Esophagus squamous epithelium (tissue), 5 donors: ENCODE results near the gene PREX1. TPM values are rescaled to one million over a fixed set of nuclear protein-coding genes. Genes with fewer than 3 reads are reported as not detected.
"Not testable (repeated sequence)": the region's sequence is repeated elsewhere in the genome, so short reads cannot be mapped to it uniquely, and the experiment has no call there.

ENCODE experiments used
- DNase-seq: peaks from one replicate; lab custom pipeline; 2025; lab: John Stamatoyannopoulos, UW
- H3K27ac ChIP-seq, 4 donors: fragments of 200-600 bp; sonication (generic); one replicate each; pipeline ENCODE4 v1.5.1; 2016 to 2019; ENCODE audit warnings: mild to moderate bottlenecking in 1 of 4
- H3K27me3 ChIP-seq, 4 donors: fragments of 200-600 bp; sonication (generic); 1 replicate in 3 of 4; 2 replicates in 1 of 4; pipeline versions ENCODE4 v1.5.1 to v1.6.0; 2017 to 2021; ENCODE audit warnings: antibody characterized with exemption in 1 of 4
- H3K36me3 ChIP-seq, 3 donors: fragments of 200-600 bp; sonication (generic); one replicate each; pipeline ENCODE4 v1.5.1; 2016 to 2019
- H3K4me1 ChIP-seq, 3 donors: fragments of 200-600 bp; sonication (generic); one replicate each; pipeline ENCODE4 v1.5.1; 2017 to 2019
- H3K4me3 ChIP-seq, 4 donors: fragments of 200-600 bp; sonication (generic); 1 replicate in 3 of 4; 2 replicates in 1 of 4; pipeline ENCODE4 v1.5.1; 2016 to 2019; ENCODE audit warnings: mild to moderate bottlenecking in 2 of 4, moderate library complexity in 1 of 4
- H3K9me3 ChIP-seq, 3 donors: fragments of 200-600 bp; sonication (generic); one replicate each; pipeline ENCODE4 v1.5.1; 2016 to 2019
- POLR2A ChIP-seq, 4 donors: fragments of 450-650 bp; IDR thresholded peaks; one replicate each; pipeline ENCODE4 v1.6.1; 2017; ENCODE audit warnings: antibody characterized with exemption in 4 of 4, mild to moderate bottlenecking in 4 of 4, moderate library complexity in 3 of 4
- WGBS, 2 donors: methylation state at CpG; one replicate each; pipeline ENCODE4 v1.1.5; 2018; 5-methylcytosine and 5-hydroxymethylcytosine counted together
- intact Hi-C: fragments of 100-400 bp; cut with DNase I; formaldehyde crosslinking; loops from one replicate; pipeline ENCODE4 v1.15.0; 2022
- total RNA-seq, 4 donors: library from RNA; depleted of rRNA; stranded (reverse); fragments of >200 nt; gene quantifications; one replicate each; pipeline ENCODE4 v1.1.0, GENCODE V29; 2016
- TF ChIP-seq, protein P1 (sequence below), 6 experiments: fragments of 450-650 bp in 4 of 6; fragments of 200-600 bp in 2 of 6; sonication (generic) in 2 of 6; IDR thresholded peaks; one replicate each; pipeline ENCODE4 v1.5.1; 2016 to 2019; ENCODE audit warnings: antibody characterized with exemption in 6 of 6, mild to moderate bottlenecking in 4 of 6, moderate library complexity in 4 of 6
- donor health status: DM: yes; HTN: yes; CAD: no.

Gene PREX1, protein sequence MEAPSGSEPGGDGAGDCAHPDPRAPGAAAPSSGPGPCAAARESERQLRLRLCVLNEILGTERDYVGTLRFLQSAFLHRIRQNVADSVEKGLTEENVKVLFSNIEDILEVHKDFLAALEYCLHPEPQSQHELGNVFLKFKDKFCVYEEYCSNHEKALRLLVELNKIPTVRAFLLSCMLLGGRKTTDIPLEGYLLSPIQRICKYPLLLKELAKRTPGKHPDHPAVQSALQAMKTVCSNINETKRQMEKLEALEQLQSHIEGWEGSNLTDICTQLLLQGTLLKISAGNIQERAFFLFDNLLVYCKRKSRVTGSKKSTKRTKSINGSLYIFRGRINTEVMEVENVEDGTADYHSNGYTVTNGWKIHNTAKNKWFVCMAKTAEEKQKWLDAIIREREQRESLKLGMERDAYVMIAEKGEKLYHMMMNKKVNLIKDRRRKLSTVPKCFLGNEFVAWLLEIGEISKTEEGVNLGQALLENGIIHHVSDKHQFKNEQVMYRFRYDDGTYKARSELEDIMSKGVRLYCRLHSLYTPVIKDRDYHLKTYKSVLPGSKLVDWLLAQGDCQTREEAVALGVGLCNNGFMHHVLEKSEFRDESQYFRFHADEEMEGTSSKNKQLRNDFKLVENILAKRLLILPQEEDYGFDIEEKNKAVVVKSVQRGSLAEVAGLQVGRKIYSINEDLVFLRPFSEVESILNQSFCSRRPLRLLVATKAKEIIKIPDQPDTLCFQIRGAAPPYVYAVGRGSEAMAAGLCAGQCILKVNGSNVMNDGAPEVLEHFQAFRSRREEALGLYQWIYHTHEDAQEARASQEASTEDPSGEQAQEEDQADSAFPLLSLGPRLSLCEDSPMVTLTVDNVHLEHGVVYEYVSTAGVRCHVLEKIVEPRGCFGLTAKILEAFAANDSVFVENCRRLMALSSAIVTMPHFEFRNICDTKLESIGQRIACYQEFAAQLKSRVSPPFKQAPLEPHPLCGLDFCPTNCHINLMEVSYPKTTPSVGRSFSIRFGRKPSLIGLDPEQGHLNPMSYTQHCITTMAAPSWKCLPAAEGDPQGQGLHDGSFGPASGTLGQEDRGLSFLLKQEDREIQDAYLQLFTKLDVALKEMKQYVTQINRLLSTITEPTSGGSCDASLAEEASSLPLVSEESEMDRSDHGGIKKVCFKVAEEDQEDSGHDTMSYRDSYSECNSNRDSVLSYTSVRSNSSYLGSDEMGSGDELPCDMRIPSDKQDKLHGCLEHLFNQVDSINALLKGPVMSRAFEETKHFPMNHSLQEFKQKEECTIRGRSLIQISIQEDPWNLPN (N-terminal part only)
- total RNA-seq: 10 to 100 TPM in 2 of 4 donors, 1 to 10 TPM in 2; 4.9 to 25.9 (median 8.9) TPM

DNA sequence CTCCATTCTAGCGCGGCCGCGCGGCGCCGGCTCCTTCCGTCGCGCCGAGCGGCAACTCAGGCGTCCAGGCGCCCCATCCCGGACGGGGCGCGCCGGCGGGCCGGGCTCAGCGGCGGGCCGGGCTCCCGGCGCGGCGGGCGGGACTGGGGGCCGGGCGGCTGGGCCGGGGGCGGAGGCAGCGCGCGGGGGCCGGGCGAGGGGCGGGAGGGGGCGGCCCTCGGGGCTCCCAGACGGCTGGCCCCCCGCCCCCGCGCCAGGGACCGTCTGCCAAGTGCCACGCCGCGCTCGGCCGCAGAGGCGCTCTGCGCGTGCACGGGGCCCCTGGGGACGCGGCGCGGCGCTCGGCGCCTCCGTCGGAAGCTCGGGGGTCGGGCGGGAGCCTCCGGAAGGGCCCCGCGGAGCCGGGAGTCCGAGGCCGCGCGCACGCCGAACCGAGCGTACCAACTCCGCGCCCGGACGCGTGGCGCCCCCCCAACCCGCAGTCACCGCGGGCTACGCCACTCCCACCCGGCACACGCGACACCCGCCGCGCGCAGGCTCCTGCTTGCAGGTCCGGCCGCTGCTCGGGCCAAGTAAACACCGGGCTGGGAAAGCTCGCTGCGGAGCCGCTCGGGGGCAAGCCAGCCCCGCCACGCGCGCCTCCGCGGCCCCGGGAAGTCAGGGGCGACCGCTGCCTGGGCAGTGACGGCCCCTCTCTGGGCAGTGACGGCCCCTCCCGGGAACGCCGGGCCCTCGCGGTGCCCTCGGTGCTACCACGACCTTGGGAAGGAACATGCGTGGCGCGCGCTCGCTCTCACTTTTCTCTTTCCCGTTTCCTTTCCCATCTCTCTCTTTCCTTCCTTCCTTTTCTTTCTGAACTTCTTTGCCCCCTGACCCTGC lies at the start of gene PREX1:
TSS of gene PREX1 (minus strand) at position 145 of the 879 bp plus-strand sequence. CDS start at position 6, 139 bp downstream.
- TF ChIP-seq, protein P1, sequence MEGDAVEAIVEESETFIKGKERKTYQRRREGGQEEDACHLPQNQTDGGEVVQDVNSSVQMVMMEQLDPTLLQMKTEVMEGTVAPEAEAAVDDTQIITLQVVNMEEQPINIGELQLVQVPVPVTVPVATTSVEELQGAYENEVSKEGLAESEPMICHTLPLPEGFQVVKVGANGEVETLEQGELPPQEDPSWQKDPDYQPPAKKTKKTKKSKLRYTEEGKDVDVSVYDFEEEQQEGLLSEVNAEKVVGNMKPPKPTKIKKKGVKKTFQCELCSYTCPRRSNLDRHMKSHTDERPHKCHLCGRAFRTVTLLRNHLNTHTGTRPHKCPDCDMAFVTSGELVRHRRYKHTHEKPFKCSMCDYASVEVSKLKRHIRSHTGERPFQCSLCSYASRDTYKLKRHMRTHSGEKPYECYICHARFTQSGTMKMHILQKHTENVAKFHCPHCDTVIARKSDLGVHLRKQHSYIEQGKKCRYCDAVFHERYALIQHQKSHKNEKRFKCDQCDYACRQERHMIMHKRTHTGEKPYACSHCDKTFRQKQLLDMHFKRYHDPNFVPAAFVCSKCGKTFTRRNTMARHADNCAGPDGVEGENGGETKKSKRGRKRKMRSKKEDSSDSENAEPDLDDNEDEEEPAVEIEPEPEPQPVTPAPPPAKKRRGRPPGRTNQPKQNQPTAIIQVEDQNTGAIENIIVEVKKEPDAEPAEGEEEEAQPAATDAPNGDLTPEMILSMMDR (IDR thresholded peaks at IDR 0.05): peak in 4 of 6 experiments; percentile 14 to 42 (median 38)
- TF ChIP-seq POLR2A (IDR thresholded peaks at IDR 0.05): peak in 2 of 4 donors; percentile 8 to 51

DNA sequence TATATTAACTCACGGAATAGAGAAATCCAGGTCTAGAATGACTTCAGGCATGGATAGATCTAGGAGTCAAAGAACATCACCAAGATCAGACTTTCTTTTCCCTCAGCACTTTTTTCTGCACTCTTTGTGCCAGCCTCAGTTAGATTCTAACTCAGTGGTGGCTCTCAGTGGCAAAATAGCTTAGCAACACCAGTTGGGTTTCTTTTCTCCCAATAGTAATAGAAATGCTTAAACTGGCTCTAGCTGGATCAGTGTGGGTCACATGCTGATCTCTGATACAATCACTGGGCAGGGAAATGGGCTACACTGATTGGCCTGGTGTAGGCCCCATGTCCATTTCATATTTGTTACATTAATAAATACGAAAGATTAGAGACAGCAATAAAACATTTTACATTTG lies 49.5 kb upstream of the PREX1 start:
- DNase-seq: no peak
- Histone ChIP-seq H3K27ac (no peak overlapping the region), H3K36me3 (no peaks in the 10 kb centered on the region), H3K4me1 (peaks cover 0 to 17% (median 0%) of the 10 kb centered on the region in 3 donors), H3K9me3 (no peaks in the 10 kb centered on the region), H3K4me3 (no peak overlapping the region), H3K27me3 (no peaks in the 10 kb centered on the region)
- no peak for TF ChIP-seq POLR2A (IDR thresholded peaks at IDR 0.05)
- TF ChIP-seq, protein P1 (IDR thresholded peaks at IDR 0.05): peak in 2 of 6 experiments; percentile 10 to 37
- 42 to 44% methylated on average over 2 of the region's 2 CpGs for WGBS, 2 donors
- intact Hi-C loops: no loop called here

More for the DNA sequence above, at the start of gene PREX1:
- peaks cover 23 to 77% (median 23%) of the 10 kb centered on the region in 3 donors for H3K4me1 ChIP-seq
- intact Hi-C loops: no loop called here
- H3K36me3 ChIP-seq: no peaks in the 10 kb centered on the region
- H3K4me3 ChIP-seq: peak within 1 kb of the TSS; percentile 44 to 76 (median 60)
- no peaks in the 10 kb centered on the region for H3K9me3 ChIP-seq
- peak within 1 kb of the TSS; percentile 48 to 85 (median 66) for H3K27ac ChIP-seq
- DNase-seq: no peak
- 6 to 11% methylated on average over 13 to 14 of the region's 128 CpGs for WGBS, 2 donors
- peaks cover 0 to 62% (median 6%) of the 10 kb centered on the region in 4 donors for H3K27me3 ChIP-seq

DNA sequence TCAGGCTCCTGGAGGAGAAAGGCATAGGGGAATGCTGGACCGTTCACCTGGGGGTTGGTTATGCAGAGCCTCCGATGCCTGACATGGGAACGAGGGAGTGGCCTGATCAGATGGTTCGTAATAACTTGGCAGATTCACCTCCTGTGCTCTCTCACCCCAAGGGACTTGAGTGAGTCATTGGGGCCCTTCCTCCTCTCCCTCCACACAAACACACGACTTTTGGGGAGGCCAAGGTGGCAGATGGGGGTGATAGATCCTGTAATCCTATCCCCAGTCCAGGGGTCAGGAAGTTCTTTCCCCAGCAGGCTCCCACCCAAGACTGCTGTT lies 48.1 kb upstream of the PREX1 start:
- peaks cover 0 to 18% (median 0%) of the 10 kb centered on the region in 3 donors for H3K4me1 ChIP-seq
- 26 to 29% methylated on average over 3 to 5 of the region's 5 CpGs for WGBS, 2 donors
- H3K36me3 ChIP-seq: no peaks in the 10 kb centered on the region
- no peak for DNase-seq
- intact Hi-C loops: no loop called here
- no peak overlapping the region for H3K27ac ChIP-seq
- H3K9me3 ChIP-seq: no peaks in the 10 kb centered on the region
- no peaks in the 10 kb centered on the region for H3K27me3 ChIP-seq
- H3K4me3 ChIP-seq: no peak overlapping the region
- TF ChIP-seq, protein P1 (IDR thresholded peaks at IDR 0.05): no peak
- no peak for TF ChIP-seq POLR2A (IDR thresholded peaks at IDR 0.05)

DNA sequence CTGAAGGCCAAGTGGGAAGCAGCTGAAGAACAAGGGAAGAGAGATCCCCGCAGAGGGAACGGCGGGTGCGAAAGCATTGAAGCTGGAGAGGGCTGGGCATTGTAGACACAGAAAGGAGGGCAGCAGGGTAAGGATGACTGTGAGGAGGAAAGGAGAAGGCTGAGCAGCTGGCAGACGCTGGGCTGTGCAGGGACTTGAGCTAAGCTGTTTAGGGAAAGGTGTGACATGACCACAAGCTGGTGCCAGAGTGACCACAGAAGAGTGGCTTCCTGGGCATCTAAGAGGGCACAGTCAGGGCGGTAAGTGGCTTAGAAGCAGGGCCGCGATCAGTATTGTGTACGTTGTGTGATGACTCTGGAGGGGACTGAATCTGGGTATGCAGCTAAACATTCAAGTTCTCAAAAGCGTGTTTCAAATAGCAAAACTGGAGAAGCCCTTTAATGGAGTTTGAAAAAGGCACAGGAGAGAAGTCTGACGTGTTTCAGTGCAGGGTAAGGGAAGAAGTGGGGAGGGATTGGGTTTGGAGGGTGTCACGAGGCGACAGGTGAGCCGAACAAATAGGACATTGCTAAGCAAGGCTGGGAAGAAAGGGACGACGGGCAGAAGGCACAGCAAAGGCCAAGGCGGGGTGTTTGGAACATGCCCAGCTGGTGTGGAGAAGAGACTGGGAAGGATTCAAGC lies 47.6 kb upstream of the PREX1 start:
- Histone ChIP-seq H3K4me3 (no peak overlapping the region), H3K27ac (no peak overlapping the region), H3K27me3 (no peaks in the 10 kb centered on the region), H3K9me3 (no peaks in the 10 kb centered on the region), H3K4me1 (peaks cover 0 to 18% (median 0%) of the 10 kb centered on the region in 3 donors), H3K36me3 (no peaks in the 10 kb centered on the region)
- TF ChIP-seq, protein P1 (IDR thresholded peaks at IDR 0.05): no peak
- TF ChIP-seq POLR2A (IDR thresholded peaks at IDR 0.05): no peak
- intact Hi-C loops: no loop called here
- 59 to 68% methylated on average over 17 of the region's 17 CpGs for WGBS, 2 donors
- no peak for DNase-seq

DNA sequence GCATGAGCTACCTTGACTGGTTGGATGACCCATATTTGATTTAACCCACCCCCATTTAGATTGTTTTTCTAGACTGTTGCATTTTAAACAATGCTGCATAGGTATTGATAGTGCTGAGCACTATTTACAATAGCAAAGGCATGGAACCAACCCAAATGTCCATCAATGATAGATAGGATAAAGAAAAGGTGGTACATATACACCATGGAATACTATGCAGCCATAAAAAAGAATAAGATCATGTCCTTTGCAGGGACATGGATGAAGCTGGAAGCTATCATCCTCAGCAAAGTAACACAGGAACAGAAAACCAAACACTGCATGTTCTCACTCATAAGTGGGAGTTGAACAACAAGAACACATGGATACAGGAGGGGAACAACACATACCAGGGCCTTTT lies 41.6 kb upstream of the PREX1 start:
- H3K36me3 ChIP-seq, DNase-seq, H3K4me1 ChIP-seq, H3K27me3 ChIP-seq, H3K9me3 ChIP-seq, H3K4me3 ChIP-seq, intact Hi-C loops, H3K27ac ChIP-seq: not testable (repeated sequence)
